Neural cell (in vitro differentiated cells): ENCODE results near the gene SH3PXD2A.

ENCODE experiments used
- EP300 ChIP-seq: fragments of 450-650 bp; conservative IDR thresholded peaks from 2 replicates; pipeline ENCODE4 v1.6.1; 2014; ENCODE audit warnings: antibody characterized with exemption, mild to moderate bottlenecking, moderate library complexity; ENCODE audit not compliant: poor library complexity, severe bottlenecking
- POLR2AphosphoS5 ChIP-seq: IDR thresholded peaks from 2 replicates; pipeline ENCODE4 v1.6.1; 2012
- TF ChIP-seq, protein P1 (sequence below): fragments of 450-650 bp; IDR thresholded peaks from 2 replicates; pipeline ENCODE4 v1.5.1; 2014; ENCODE audit warnings: antibody characterized with exemption, mild to moderate bottlenecking, moderate library complexity; ENCODE audit not compliant: poor library complexity, severe bottlenecking

DNA sequence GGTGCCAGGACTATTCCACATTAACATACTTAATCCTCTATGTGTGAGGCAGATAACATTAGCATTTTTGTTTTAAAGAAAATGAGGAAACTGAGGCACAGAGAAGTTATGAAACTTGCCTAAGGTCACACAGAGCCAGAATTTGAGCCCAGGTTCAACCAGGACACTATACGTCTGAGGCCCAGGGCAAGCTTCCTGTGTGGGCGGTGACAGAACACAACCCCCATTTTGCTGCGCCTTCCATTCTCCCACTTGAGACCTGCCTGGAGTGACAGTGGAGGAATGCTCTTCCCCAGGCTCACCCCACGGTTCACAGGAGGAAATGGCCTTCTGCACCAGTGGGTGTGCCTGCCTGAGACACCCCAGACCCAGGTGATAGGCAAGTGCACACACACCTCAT lies 164.1 kb downstream of the SH3PXD2A start:
- TF ChIP-seq POLR2AphosphoS5 (no peak), EP300 (no peak)
- TF ChIP-seq, protein P1, sequence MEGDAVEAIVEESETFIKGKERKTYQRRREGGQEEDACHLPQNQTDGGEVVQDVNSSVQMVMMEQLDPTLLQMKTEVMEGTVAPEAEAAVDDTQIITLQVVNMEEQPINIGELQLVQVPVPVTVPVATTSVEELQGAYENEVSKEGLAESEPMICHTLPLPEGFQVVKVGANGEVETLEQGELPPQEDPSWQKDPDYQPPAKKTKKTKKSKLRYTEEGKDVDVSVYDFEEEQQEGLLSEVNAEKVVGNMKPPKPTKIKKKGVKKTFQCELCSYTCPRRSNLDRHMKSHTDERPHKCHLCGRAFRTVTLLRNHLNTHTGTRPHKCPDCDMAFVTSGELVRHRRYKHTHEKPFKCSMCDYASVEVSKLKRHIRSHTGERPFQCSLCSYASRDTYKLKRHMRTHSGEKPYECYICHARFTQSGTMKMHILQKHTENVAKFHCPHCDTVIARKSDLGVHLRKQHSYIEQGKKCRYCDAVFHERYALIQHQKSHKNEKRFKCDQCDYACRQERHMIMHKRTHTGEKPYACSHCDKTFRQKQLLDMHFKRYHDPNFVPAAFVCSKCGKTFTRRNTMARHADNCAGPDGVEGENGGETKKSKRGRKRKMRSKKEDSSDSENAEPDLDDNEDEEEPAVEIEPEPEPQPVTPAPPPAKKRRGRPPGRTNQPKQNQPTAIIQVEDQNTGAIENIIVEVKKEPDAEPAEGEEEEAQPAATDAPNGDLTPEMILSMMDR: no peak
